B cell (primary cell): ENCODE results near the gene ISM1.

ENCODE experiments used
- EZH2 ChIP-seq: IDR thresholded peaks from 2 replicates; pipeline ENCODE4 v1.6.1; 2012; ENCODE audit warnings: borderline replicate concordance, low read depth, mild to moderate bottlenecking, moderate library complexity, low read length; ENCODE audit not compliant: insufficient read depth, poor library complexity, severe bottlenecking
- TF ChIP-seq, protein P1 (sequence below): fragments of 200-600 bp; IDR thresholded peaks from one replicate; pipeline ENCODE4 v1.8.0; 2022; ENCODE audit warnings: antibody characterized with exemption, mild to moderate bottlenecking

DNA sequence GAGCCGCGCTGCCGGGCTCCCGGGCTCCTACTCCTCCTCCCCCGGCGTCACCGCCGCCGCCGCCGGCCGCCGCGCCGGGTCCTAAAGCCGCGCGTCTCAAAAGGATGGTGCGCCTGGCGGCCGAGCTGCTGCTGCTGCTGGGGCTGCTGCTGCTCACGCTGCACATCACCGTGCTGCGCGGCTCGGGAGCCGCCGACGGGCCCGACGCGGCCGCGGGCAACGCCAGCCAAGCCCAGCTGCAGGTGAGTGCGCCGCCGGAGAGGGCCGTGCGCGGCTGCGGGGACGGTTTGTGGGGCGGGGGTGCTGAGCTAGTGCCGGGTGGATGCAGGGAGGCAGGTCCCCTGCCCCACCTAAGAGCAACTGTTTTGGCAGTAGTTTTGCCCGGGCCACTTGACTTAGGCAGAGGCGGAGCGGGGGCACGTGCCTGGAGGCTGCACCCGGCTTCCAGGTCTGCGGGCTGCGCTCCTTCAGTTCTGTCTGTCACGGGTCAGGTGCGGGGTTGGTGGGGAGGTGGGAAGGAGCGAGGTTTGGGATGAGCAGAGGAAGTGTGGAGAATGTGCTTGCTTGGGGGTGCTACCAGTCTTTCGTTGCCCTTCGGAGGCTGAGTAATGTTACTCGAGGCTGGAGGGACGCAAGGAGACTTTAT lies 722 bp downstream of the ISM1 start:
- TF ChIP-seq, protein P1, sequence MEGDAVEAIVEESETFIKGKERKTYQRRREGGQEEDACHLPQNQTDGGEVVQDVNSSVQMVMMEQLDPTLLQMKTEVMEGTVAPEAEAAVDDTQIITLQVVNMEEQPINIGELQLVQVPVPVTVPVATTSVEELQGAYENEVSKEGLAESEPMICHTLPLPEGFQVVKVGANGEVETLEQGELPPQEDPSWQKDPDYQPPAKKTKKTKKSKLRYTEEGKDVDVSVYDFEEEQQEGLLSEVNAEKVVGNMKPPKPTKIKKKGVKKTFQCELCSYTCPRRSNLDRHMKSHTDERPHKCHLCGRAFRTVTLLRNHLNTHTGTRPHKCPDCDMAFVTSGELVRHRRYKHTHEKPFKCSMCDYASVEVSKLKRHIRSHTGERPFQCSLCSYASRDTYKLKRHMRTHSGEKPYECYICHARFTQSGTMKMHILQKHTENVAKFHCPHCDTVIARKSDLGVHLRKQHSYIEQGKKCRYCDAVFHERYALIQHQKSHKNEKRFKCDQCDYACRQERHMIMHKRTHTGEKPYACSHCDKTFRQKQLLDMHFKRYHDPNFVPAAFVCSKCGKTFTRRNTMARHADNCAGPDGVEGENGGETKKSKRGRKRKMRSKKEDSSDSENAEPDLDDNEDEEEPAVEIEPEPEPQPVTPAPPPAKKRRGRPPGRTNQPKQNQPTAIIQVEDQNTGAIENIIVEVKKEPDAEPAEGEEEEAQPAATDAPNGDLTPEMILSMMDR = no peak
- no peak for TF ChIP-seq EZH2
